NOMO-1 (cell line): Measurements from ENCODE around the gene LTBP1.

Experiments
- DNase-seq, 2 experiments: peaks; one replicate each; lab custom pipeline; 2025; ENCODE audit not compliant: unreplicated experiment in 2 of 2; lab: John Stamatoyannopoulos, UW

The LTBP1 gene

GRCh38 chr2:32930436-32930835 is 16.3 kb upstream of the LTBP1 start:
- DNase-seq = no peak

- DNase-seq = no peak
These were observed 15.2 kb upstream of the LTBP1 start for GRCh38 chr2:32931519-32931918.

- no peak for DNase-seq
These were observed 14.6 kb upstream of the LTBP1 start for GRCh38 chr2:32931945-32932709.

- no peak for DNase-seq
These were observed 13.7 kb upstream of the LTBP1 start for GRCh38 chr2:32932825-32933755.

GRCh38 chr2:32933756-32934095 is 13.0 kb upstream of the LTBP1 start:
- DNase-seq = no peak

- no peak for DNase-seq
These were observed 8.9 kb upstream of the LTBP1 start for GRCh38 chr2:32937602-32938448.

- DNase-seq = no peak
These were observed 7.8 kb upstream of the LTBP1 start for GRCh38 chr2:32938934-32939333.

GRCh38 chr2:32940316-32940997 is 6.3 kb upstream of the LTBP1 start:
- no peak for DNase-seq

GRCh38 chr2:32941944-32942690 is 4.6 kb upstream of the LTBP1 start:
- DNase-seq = no peak

GRCh38 chr2:32942793-32943485 is 3.8 kb upstream of the LTBP1 start:
- DNase-seq = no peak

- DNase-seq = no peak
These were observed 1.5 kb upstream of the LTBP1 start for GRCh38 chr2:32945286-32945685.

- no peak for DNase-seq
These were observed 327 bp downstream of the LTBP1 start for GRCh38 chr2:32947076-32947483.

- DNase-seq = peak in 1 of 2 experiments; percentile 8
These were observed 861 bp downstream of the LTBP1 start for GRCh38 chr2:32947484-32948143.

- DNase-seq = no peak
These were observed 1.5 kb downstream of the LTBP1 start for GRCh38 chr2:32948266-32948665.

GRCh38 chr2:32949260-32949659 is 2.5 kb downstream of the LTBP1 start:
- no peak for DNase-seq

GRCh38 chr2:32951672-32952071 is 4.9 kb downstream of the LTBP1 start:
- DNase-seq = peak; percentile 6 to 72

GRCh38 chr2:32952761-32953476 is 6.2 kb downstream of the LTBP1 start:
- DNase-seq = no peak

- no peak for DNase-seq
These were observed 7.5 kb downstream of the LTBP1 start for GRCh38 chr2:32954206-32954605.
